Stimulated activated CD8-positive, alpha-beta memory T cell treated with anti-CD3 and anti-CD28 coated beads, Interleukin-12 subunit alpha, Interleukin-12 subunit beta, amount 100 ng/mL, for 24 hours (primary cell): Measurements from ENCODE around the gene MYO16.
A peak's percentile ranks its signal among the peaks of the same experiment; 100 is the strongest.
"Not testable (repeated sequence)": the region's sequence is repeated elsewhere in the genome, so short reads cannot be mapped to it uniquely, and the experiment has no call there.

Experiments used
- DNase-seq: peaks from one replicate; pipeline ENCODE4 v3.0.0-alpha.2; 2020; ENCODE audit errors: extremely low read depth

The MYO16 gene

DNA sequence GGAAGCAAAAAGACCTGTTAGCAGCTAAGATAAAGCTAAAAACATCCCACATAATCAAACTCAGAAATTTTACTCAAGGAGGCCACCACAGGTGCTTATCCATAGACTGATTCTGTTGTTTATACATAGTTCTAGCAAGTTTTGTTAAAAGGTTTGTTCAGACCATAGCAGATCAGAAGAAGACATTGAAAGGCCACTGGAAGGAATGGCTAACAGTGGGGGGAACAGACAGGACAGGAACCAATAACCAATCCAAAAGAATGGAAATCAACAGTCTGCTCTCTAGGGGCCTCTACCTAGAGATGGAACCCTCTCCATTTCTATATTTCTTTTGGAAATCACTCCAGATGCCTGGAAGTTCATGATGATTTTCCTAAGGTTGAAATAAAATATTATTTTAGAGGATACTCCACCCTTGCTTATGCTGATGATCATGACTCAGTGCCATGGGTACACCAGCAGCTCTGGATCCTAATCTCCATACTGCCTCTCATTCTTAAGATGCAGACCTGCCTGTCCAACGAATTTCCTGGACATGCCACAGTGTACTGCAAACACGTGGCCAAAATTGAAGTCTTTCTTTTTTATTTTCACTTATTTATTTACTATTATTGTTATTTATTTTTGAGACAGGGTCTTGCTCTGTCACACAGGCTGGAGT, 260.0 kb downstream of the MYO16 start:
- no peak for DNase-seq

DNA sequence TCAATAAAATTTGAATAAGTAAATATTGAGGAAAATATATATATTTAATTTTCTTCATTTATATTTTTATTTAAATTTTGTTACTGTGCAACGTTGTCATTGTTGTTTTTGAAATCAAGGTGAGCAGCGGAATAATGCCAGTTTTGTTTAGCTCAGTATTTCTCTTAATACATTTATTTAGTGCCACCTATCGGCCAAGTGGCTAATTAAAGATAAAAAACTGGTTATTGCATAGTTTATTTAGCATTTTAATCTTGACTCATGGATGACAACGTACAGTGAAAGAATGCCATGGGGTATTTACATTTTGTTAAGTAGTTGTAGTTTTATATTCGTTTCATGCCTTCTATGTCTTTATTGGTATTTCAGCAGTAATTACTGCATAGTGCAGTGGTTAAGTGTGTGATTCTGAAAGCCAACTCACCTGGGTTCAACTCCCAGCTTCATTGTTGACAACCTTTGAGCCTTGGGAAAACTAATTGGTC, 265.9 kb downstream of the MYO16 start:
- DNase-seq = no peak

DNA sequence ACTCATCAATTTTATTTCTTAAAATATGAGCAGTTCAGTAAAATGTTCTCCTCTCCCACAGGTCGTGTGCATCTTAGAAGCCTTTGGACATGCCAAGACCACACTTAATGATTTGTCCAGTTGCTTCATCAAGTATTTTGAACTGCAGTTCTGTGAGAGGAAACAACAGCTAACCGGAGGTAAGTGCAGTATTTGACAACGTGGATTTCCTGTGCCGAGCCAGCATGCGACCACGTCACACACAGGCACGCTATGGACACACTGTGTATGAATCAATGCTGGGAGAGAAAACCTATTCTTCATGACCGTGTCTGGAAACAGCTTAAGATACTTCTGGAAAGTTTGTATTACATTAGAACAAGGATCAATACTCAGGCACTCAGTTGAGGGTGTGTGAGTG, 268.5 kb downstream of the MYO16 start:
- DNase-seq = no peak

DNA sequence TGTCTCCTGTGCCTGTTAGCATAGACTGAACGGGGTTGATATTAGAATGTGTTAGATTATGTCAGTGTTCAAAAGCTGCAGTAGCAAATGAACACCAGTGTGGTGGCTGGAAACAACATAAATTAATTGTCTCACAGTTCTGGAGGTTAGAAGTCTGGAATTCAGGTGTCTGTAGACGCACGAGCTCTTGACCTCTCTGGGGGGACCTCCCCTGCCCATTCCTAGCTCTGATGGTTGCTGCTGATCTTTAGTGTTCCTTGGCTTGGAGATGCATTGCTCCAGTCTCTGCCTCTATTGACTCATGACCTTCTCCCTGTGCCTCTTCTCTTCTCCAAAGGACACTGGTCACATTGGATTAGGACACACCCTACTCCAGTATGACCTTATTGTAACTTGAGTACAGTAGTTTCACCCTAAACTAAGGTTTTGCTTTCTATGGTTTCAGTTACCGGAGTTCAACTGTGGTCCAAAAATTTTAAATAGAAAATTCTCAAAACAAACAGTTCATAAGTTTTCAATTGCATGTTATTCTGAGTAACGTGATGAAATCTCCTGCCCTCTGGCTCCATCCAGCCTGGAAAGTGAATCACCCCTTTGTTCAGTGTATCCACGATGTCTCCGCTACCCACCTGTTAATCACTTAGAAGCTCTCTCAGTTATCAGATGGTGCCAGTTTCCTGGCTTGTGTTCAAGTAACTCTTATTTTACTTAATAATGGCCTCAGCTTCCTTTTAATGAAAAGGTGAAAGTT, 273.2 kb downstream of the MYO16 start:
- no peak for DNase-seq

DNA sequence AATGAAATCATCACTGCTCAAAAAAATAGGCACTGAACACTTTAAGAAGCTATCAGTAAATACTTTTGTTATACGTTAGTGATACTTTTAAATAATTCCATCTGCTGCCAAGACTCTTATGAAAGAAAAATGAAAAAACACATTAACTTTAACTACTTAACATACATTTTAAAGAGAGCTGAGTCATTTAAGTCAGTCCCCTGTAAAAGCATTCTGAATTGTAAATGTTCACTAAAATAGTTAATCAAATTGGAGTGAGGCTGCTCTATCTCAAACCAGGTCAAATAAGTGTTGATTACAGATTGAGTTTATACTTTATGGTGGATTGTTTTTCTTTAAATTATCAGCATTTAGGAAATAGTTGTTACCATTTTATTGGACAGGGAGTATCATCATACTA, 274.2 kb downstream of the MYO16 start:
- DNase-seq = no peak

DNA sequence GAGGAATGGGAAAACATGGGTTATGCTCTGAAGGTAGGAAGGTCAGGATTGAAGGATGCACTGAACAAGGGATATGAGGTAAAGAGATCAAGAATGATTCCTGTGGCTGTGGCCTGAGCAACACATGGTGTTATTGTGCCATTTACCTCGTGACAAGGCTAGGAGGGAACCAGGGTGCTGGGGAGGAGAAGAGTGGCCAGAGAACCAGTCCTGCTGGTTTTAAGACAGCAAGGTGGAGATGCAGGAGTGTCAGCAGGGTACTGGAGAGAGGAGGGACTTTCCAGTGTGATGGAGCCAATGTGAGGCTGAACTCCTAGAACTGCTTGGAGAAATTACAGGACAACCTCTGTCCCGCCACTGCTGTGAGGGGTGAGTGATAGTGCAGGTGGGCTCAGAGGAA, 282.4 kb downstream of the MYO16 start:
- no peak for DNase-seq

DNA sequence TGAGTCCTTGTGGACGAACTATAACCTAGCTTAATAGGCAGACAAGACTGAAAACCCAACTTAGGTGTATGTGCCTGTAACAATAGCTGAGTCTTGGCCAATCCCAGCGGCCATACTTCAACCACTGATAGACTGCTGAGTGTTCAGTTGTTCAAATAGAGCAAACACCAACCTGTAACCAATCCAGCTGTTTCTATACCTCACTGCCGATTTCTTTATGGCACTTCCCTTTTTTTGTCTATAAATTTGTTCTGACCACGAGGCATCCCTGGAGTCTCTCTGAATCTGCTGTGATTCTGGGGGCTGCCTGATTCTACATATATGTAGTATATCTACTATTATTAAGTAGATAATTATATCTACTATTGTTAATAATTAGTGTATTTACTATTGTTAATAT, 284.3 kb downstream of the MYO16 start:
- DNase-seq = not testable (repeated sequence)

DNA sequence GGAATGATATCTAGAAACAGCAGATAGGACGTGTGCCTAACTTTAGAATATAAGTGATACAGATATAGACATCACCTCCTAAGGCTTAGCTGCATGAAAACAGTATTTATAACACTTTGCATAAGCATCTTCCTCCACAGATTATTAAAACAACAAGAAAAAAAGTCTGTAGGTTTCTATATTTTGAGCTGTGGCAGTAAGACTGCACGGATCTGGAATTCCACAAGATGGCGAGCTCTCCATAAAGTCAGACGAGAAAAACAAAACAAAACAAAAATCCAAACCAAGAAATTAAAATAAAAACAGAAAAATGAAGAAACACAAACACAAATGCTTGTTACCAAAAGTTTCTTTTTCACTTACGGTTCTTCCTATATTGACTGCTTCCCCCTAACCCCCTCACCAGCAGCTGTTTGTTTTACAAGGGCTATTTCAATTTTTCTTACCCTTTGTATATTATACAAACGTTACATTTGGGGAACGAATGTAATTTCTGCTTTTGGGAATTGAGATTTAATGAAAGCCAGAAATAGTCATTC, 285.8 kb downstream of the MYO16 start:
- DNase-seq = no peak

DNA sequence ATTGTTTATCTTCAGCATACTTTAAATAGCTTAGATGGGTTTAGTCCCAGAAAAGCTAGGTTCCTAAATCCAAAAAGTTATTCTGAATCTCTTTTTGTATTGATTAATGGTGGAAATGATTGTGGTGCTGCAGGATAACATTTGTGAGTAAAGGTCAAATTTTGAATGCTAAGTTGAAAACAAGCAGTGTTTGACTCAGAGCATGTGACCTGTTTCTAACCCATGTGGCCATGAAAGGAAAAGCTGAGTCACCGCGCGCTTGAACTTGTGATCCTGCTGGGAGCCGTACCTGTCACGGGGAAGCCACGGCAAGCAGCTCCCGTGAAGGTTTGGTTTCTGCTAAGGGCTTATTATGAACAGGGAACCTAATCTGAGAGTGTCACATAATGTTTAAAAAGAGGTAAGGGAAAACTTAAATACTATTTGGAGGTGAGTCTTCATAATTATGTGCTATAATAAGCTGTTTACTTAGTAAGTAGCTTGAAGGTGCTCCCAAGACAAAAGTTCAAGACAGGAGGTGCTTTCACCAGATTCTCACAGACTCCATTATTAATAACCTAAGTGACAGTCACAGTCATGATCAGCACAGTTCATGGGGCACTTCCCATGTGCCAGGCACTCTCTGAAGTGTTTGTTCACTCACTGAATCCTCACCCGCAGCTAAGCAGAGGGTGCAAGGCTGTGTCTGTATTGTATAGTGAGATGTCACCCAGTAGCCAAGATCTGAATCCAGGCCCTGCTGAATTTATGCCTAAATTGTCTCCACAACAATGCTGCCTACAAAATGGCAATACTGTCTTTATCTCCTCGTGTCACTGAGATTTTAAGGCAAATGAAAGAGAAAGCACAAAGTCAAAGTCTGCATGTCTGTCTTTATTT, 286.5 kb downstream of the MYO16 start:
- peak; percentile 38 for DNase-seq

DNA sequence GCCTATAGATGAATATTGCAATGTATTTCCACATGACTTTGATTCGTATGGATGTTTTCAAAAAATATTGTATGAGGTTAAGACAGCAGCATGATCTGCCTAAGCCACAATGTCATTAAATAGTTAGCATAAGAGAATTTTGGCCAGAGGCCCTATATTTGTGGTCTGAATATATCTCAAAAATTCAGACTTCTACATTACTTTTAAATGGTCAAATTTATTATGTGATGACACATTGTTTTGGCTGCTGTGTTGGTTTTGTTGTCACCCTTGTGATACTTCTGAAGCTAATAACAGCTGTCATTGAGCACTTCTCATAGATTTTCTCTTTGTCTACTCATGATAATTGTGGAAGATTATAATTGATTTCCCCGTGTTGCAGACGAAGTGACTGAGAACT, 288.2 kb downstream of the MYO16 start:
- DNase-seq = no peak

DNA sequence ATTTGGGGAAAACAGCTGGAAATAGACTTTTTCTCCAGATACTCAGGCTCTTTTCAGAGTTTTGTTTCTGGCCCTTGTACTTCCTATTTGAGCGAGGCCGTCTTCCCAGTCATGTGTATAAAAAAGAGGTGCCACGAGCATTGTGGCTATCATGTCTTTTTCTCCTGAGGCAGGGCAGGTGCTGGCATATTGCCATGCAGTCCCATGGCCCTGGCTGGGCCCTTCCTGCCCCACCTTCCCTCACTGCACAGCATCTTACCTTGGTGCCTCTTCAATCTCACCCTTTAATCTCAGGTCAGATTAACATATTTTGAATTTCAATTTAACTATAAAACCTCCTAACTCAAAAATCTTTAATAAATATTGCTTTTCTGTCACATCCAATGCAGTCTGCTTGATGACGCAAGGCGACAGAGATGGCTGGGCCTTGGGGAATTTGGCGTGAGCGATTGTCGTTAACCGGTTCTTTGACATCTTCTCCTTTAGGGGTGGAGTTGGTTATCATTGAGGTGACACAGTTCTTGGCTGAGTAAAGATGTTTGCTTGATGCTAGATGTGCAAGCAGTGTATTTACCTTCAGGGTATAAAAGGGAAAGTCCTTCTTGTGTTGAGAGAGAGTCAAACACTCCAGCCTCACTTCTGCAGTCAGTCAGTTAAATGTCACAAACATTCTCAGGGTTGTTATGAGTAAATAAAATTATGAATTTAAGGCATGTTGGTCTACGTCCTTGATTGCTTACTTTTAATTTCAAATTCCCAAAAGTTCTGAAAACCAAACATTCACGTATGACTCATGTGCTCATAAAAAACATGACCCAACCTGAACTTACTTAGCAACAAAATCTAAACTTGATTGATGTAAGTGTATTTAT, 289.9 kb downstream of the MYO16 start:
- DNase-seq = no peak

DNA sequence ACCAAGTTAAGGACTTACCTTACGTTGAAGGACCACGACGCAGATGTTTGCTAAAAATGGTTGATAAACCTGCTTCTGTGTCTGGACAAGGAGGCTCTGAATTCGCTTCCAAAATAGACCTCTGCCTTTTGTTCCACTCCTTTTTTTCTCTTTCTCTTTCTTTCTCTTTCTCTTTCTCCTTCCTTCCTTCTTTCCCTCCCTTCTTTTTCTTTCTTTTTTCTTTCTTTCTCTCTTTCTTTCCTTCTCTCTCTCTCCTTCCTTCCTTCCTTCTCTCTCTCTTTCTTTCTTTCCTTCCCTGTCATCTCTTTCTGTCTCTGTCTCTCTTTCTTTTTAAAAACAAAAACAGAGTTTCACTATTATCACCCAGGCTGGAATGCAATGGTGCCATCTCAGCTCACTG, 290.7 kb downstream of the MYO16 start:
- DNase-seq = no peak

DNA sequence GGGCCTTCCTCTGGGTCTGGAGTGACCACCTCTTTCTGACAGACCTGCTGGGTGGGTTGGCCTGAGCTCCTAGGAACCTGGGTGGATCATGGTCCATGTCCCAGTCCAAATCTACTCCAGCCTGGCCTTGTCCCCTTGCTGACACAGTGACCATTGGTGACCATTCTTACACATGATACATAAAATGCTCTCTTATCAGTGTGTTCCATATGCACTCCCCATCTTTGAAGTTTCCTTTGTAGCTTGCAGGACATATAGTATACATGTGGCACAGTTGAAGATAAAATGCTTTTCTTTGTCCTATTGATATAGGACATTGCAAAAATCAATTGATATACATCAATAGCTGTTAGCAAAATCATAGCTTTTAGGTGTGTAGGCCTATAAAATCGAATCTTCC, 291.8 kb downstream of the MYO16 start:
- no peak for DNase-seq

DNA sequence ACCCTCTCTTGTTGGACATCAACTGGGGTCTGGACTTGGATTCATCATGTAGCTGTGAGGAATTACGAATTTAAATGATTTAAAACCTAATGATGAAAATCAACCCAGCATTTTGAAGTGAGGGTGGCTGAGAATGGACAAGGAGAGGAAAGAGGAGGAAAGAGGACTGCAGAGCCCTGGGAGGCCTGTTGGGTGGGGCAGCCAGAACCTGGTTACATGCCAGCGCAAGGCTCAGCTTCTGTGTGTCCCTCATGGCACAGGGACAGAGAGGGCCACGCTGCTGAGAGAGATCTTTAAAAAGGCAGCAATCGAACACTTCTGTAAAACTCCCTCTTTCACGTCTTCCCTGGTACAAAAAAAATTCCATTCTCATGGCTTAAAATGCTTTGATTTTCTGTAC, 292.7 kb downstream of the MYO16 start:
- no peak for DNase-seq

DNA sequence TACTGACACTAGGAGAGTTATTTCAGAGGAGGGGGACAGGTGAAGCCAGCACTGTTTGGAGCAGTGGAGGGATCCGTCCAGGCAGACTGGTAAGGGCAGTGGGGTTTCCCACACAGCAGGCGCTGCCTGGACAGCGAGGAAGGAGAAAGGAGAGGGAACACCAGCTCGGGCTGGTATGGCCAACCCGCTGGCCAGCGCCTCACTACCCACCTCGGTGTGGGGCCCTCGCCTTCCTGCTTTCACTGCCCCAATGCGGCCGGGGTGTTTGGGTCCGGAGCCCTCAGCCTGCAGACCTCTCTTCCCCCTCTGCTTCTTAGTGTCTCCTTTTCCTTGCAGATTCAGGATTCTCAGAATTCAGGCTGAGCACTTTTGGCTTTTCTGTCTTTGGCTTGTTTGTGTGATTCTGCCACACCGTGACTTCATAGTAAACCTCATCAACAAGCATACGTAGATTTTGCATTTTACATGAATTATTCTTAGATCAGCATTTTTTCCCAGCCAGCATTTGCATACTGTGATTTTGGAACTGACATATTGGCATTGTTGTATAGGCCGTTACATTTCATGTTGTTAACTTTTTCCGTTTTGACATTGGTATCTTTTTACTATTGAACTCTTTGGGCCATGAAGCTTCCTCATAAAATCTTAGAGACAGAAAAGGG, 294.1 kb downstream of the MYO16 start:
- no peak for DNase-seq

DNA sequence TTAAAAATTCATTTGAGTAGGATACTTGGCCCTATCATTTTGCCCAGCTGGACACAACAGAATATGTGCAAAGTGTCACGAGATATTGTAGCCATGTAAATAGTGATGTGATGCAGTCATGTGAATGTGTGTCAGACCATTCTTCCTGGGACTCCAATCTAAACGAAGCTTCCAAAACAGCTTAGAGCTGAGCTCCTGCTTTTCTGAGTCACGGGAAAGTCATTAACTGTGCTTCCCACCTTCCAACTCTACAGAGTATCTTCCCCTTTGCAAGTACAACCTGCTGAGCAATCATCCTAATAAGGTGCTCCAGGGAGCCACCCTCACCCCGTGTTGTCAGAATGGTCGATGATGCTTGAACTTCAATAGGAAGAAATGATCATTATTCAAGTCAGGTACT, 294.7 kb downstream of the MYO16 start:
- no peak for DNase-seq

DNA sequence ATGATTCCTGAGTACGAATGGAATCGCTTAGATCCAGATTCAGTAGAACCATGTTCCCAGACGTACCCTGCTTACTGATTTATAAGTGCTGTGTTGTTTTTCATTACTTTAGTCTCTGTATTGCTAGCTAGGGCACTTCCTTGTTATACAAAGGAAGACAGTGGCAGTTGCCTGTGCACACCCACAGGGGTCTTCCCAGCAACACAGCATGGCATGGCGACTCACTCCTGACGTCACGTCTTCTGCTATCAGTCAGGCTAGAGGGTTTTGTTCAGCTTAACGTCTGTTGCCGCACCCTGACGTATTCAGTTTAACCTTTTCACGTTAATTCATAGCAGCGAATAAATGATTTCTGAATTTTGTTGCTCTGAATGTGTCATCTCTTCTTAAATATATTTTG, 295.1 kb downstream of the MYO16 start:
- no peak for DNase-seq

DNA sequence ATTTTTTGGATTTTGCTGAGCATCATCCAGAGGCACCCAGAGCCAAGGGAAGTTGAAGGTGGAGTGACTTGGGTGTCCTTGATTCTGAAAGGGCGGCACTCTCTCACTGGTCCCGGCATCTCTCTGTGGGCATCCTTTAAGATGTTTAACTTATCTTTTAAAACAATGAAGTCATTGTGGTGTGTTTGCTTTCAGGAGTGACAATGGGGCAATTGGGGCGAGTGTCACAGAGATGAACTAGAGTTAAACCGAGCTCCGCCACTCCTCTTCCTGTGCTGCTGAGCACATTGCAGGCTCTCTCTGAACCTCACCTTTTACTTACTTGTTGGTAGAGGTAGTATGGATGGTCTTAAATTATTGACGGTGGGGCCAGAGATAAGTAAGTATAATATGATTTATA, 295.7 kb downstream of the MYO16 start:
- no peak for DNase-seq

DNA sequence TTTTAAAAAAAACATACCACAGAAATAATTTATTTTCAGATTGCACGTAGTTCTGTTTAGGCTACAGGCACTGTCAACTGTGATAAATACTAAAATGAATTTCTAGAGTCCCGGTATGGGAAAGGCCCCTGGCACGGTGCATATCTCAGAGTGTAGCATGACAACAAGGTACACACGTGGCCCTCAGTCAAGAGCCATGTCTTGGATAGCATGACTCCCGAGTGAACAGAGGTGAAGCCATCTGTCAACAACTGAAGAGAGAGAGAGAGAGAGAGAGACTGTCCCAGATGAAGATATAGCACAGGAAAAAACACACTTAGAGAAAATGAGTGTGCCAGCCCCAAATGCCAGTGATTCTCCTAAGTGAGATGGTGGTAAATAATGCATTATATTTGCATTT, 297.5 kb downstream of the MYO16 start:
- no peak for DNase-seq

DNA sequence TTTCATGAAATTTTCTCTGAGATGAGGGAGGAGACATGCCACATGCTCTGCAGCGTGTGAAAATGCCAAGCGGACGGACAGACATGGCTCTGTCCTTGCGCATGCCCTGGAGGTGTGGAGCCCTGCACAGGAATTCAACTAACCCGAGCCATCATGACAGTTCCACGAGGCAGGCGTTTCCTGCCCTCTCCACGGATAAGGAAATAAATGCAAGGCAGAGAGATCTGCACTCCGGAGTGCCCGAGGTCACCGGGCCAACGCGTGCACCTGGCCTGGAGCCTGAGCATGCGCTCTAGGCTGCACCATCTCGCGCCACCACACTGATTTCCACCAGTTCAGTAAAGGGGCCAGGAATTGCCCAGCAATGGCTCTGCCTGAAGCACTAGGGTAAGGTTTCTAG, 298.2 kb downstream of the MYO16 start:
- no peak for DNase-seq
